IMR-90 (cell line): ENCODE measurements around the gene PAX3. TPM values are rescaled to one million over a fixed set of nuclear protein-coding genes. Genes with fewer than 3 reads are reported as not detected.

Source experiments
- ATAC-seq: fragments of 200-7000 bp; cut with Tn5 transposase; 2 replicates; pipeline ENCODE4 v1.9.1; 2020; ENCODE audit warnings: low read depth, mild to moderate bottlenecking, moderate library complexity
- BruUV-seq: library from RNA; stranded (reverse); fragments of 400-500 nt; replicated peaks from 2 replicates; lab custom pipeline; 2021; lab: Mats Ljungman, UMichigan
- CTCF ChIA-PET: fragments of 300-600 bp; formaldehyde crosslinking; extraction: SDS; loops from one replicate; lab custom pipeline; 2021; ENCODE audit warnings: antibody characterized with exemption; lab: Yijun Ruan, JAX
- POLR2A ChIA-PET: fragments of 300-600 bp; sonication (Branson Sonifier 250); formaldehyde crosslinking; loops from one replicate; lab custom pipeline; 2022; ENCODE audit warnings: antibody characterized with exemption; ENCODE audit not compliant: unreplicated experiment; lab: Charles Lee
- DNase-seq: peaks from one replicate; pipeline ENCODE4 v3.0.0; 2013
- H2AFZ ChIP-seq: replicated peaks from 2 replicates; pipeline ENCODE3; 2013; ENCODE audit warnings: low read length, mild to moderate bottlenecking; ENCODE audit not compliant: poor library complexity
- H2AK5ac ChIP-seq: 2 replicates; pipeline ENCODE4 v1.6.1; 2013; ENCODE audit warnings: low read depth, low read length, inconsistent platforms
- H2AK9ac ChIP-seq: replicated peaks from 2 replicates; pipeline ENCODE3; 2013; ENCODE audit warnings: mild to moderate bottlenecking, low read depth, low read length, moderate library complexity; ENCODE audit not compliant: poor library complexity
- H2BK120ac ChIP-seq: 2 replicates; pipeline ENCODE4 v1.6.1; 2013; ENCODE audit warnings: low read depth, low read length, inconsistent platforms
- H2BK15ac ChIP-seq: 3 replicates; pipeline ENCODE4 v1.6.1; 2013; ENCODE audit warnings: low read depth, low read length, inconsistent platforms
- H2BK20ac ChIP-seq: 2 replicates; pipeline ENCODE4 v1.6.1; 2013; ENCODE audit warnings: low read depth, mild to moderate bottlenecking, inconsistent platforms, low read length, moderate library complexity
- H2BK5ac ChIP-seq: 2 replicates; pipeline ENCODE4 v1.6.1; 2013; ENCODE audit warnings: mild to moderate bottlenecking, low read depth, low read length, inconsistent platforms; ENCODE audit not compliant: poor library complexity, severe bottlenecking
- H3K14ac ChIP-seq: replicated peaks from 2 replicates; pipeline ENCODE4 v1.6.1; 2013; ENCODE audit warnings: low read depth, low read length, inconsistent platforms
- H3K18ac ChIP-seq: 2 replicates; pipeline ENCODE4 v1.6.1; 2013; ENCODE audit warnings: low read depth, low read length, control low read depth
- H3K23ac ChIP-seq: 2 replicates; pipeline ENCODE4 v1.6.1; 2013; ENCODE audit warnings: low read depth, low read length, inconsistent platforms
- H3K27ac ChIP-seq: 2 replicates; pipeline ENCODE4 v1.5.1; 2013; ENCODE audit warnings: mild to moderate bottlenecking, control low read depth, low read length; ENCODE audit not compliant: insufficient read depth
- H3K27me3 ChIP-seq: 2 replicates; pipeline ENCODE4 v1.6.1; 2013; ENCODE audit warnings: low read length; ENCODE audit not compliant: control insufficient read depth, insufficient read depth
- H3K36me3 ChIP-seq: 2 replicates; pipeline ENCODE4 v1.6.1; 2013; ENCODE audit warnings: low read length, mixed read lengths; ENCODE audit not compliant: control insufficient read depth, insufficient read depth
- H3K4ac ChIP-seq: 2 replicates; pipeline ENCODE4 v1.6.1; 2013; ENCODE audit warnings: low read depth, low read length, inconsistent platforms
- H3K4me1 ChIP-seq: 2 replicates; pipeline ENCODE4 v1.6.1; 2013; ENCODE audit warnings: low read length, mixed read lengths; ENCODE audit not compliant: control insufficient read depth, insufficient read depth
- H3K4me2 ChIP-seq: 2 replicates; pipeline ENCODE4 v1.6.1; 2013; ENCODE audit warnings: low read depth, mild to moderate bottlenecking, control low read depth, low read length, moderate library complexity
- H3K4me3 ChIP-seq: 2 replicates; pipeline ENCODE4 v1.5.1; 2013; ENCODE audit warnings: low read depth, mild to moderate bottlenecking, control low read depth, low read length, moderate library complexity; ENCODE audit not compliant: insufficient read depth
- H3K56ac ChIP-seq: 2 replicates; pipeline ENCODE4 v1.6.1; 2013; ENCODE audit warnings: low read length, inconsistent platforms; ENCODE audit not compliant: insufficient read depth; ENCODE audit errors: extremely low read depth
- H3K79me1 ChIP-seq, 2 experiments: 2 replicates each; pipeline ENCODE4 v1.6.1; 2013; ENCODE audit warnings: low read length in 2 of 2, inconsistent platforms in 1 of 2, low read depth in 1 of 2
- H3K9ac ChIP-seq: 2 replicates; pipeline ENCODE4 v1.6.1; 2013; ENCODE audit warnings: low read depth, low read length, control low read depth
- H3K9me1 ChIP-seq: 2 replicates; pipeline ENCODE4 v1.6.1; 2013; ENCODE audit warnings: low read length, inconsistent platforms; ENCODE audit not compliant: insufficient read depth
- H3K9me3 ChIP-seq: 2 replicates; pipeline ENCODE4 v1.6.1; 2013; ENCODE audit warnings: low read length; ENCODE audit not compliant: control insufficient read depth, insufficient read depth
- H4K20me1 ChIP-seq: 2 replicates; pipeline ENCODE4 v1.6.1; 2013; ENCODE audit warnings: low read length, inconsistent platforms; ENCODE audit not compliant: insufficient read depth
- H4K5ac ChIP-seq: 2 replicates; pipeline ENCODE4 v1.6.1; 2013; ENCODE audit warnings: mild to moderate bottlenecking, low read depth, low read length, control low read depth
- H4K8ac ChIP-seq, 2 experiments: 2 replicates each; pipeline ENCODE4 v1.6.1; 2013; ENCODE audit warnings: low read depth in 2 of 2, low read length in 2 of 2, control low read depth in 1 of 2, inconsistent platforms in 1 of 2
- H4K91ac ChIP-seq: 2 replicates; pipeline ENCODE4 v1.6.1; 2013; ENCODE audit warnings: low read depth, low read length, inconsistent platforms; ENCODE audit not compliant: insufficient read depth
- BHLHE40 ChIP-seq: fragments of 150-350 bp; IDR thresholded peaks from 2 replicates; pipeline ENCODE4 v1.6.1; 2016; ENCODE audit warnings: mild to moderate bottlenecking, low read depth, low read length
- CHD1 ChIP-seq: IDR thresholded peaks from 2 replicates; pipeline ENCODE4 v1.6.1; 2012; ENCODE audit warnings: low read depth, low read length, improper control_type of control experiment
- FOS ChIP-seq: fragments of 150-350 bp; IDR thresholded peaks from 2 replicates; pipeline ENCODE4 v1.6.1; 2016; ENCODE audit warnings: low read depth, low read length
- MAFK ChIP-seq: IDR thresholded peaks from 2 replicates; pipeline ENCODE4 v1.6.1; 2012; ENCODE audit warnings: low read depth, low read length, improper control_type of control experiment
- MXI1 ChIP-seq: IDR thresholded peaks from 2 replicates; pipeline ENCODE4 v1.6.1; 2012; ENCODE audit warnings: low read depth, mild to moderate bottlenecking, low read length, moderate library complexity, borderline replicate concordance
- POLR2A ChIP-seq: IDR thresholded peaks from 2 replicates; pipeline ENCODE4 v1.6.1; 2012; ENCODE audit warnings: mild to moderate bottlenecking, low read depth, low read length
- RAD21 ChIP-seq: IDR thresholded peaks from 2 replicates; pipeline ENCODE4 v1.6.1; 2012; ENCODE audit warnings: low read length, improper control_type of control experiment
- SMC3 ChIP-seq: fragments of 150-350 bp; IDR thresholded peaks from 2 replicates; pipeline ENCODE4 v1.6.1; 2016; ENCODE audit warnings: low read depth, mild to moderate bottlenecking, antibody characterized with exemption, low read length, moderate library complexity
- USF2 ChIP-seq: fragments of 150-350 bp; IDR thresholded peaks from 2 replicates; pipeline ENCODE4 v1.6.1; 2017; ENCODE audit warnings: mild to moderate bottlenecking, antibody characterized with exemption, low read length, low read depth
- WGBS, 2 experiments: methylation state at CpG; one replicate each; pipeline versions ENCODE4 v1.1.5 to v1.1.7; 2013; ENCODE audit warnings: missing lambda C conversion rate in 2 of 2; ENCODE audit not compliant: insufficient read length in 1 of 2; ENCODE audit errors: extremely low coverage in 2 of 2; 5-methylcytosine and 5-hydroxymethylcytosine counted together
- dilution Hi-C: fragments of 300-500 bp; cut with HindIII; formaldehyde crosslinking; loops from one replicate; pipeline ENCODE4 v1.14.3; 2018; ENCODE audit warnings: low sequenced_read_pairs; ENCODE audit not compliant: unreplicated experiment
- in situ Hi-C: fragments of 300-500 bp; cut with MboI; formaldehyde crosslinking; loops from 3 replicates; pipeline ENCODE4 v1.14.3; 2019; ENCODE audit warnings: low sequenced_read_pairs, inconsistent platforms, mixed read lengths
- intact Hi-C: fragments of 100-400 bp; cut with micrococcal nuclease; formaldehyde crosslinking; loops from 2 replicates; pipeline ENCODE4 v1.10.0; 2022
- polyA plus RNA-seq, 3 experiments: library from polyadenylated mRNA; depleted of rRNA; stranded (reverse); fragments of >200 nt; gene quantifications; 2 replicates each; pipeline ENCODE4 v1.2.3, GENCODE V29; 2012; ENCODE audit warnings: low replicate concordance in 1 of 3
- total RNA-seq: library from RNA; depleted of rRNA; stranded (reverse); fragments of >200 nt; gene quantifications from 2 replicates; pipeline ENCODE4 v1.2.3, GENCODE V29; 2012
- TF ChIP-seq, protein P1 (sequence below): fragments of 150-350 bp; IDR thresholded peaks from 2 replicates; pipeline ENCODE4 v1.6.1; 2016; ENCODE audit warnings: low read depth, mild to moderate bottlenecking, low read length, moderate library complexity, borderline replicate concordance
- TF ChIP-seq, protein P2 (sequence below): conservative IDR thresholded peaks from 2 replicates; pipeline ENCODE4 v1.5.1; 2012; ENCODE audit warnings: mild to moderate bottlenecking, low read depth, low read length, improper control_type of control experiment

Gene PAX3
- total and polyA plus RNA-seq, 2 of the 4 experiments (the other 2 are of a cell fraction), result not detected

DNA sequence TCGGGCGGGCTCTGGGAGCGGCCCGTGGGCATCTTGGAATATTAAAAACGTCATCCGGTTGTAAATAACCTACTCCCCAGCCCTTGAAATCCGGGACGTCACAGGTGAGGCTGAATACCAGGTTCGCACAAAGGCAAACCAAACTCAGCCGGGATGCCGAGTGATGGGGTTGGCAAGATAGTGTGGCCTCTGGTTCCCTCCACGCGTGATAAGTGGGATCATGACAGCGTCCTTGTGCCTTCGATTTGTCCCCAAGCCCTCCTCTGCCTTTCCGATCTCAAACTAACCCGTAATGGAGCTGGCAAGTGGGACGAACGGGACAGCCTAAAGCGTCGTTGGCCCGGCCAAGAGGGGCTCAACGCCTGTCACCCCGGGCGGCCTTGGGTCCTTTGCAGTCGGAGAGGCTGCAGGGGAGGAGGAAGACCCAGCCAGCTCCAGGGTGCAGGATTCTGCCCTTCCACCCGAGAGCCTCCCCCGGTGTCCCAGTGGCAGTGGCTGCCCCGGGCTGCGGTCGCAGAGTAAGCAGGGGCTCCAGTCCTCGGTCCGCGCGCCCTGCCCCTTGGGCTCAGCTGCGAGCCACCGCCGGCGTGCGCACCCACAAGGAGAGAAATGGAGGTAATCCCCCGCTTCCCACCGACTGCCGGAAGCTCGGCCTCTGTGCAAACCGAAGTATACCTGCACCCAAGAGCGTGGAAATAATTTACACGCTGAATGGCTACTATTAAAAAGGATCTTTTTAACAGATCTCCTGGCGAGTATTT, 13.4 kb upstream of the PAX3 start:
- H2BK120ac ChIP-seq, result no peak overlapping the region
- intact Hi-C loops, result no loop called here
- WGBS, 2 experiments, result 3% methylated on average over 18 of the region's 48 CpGs; no CpG with 5 or more reads in 1 of the 2 experiments

More for the DNA sequence above, 13.4 kb upstream of the PAX3 start:
- Histone ChIP-seq H3K4me3 (no peak overlapping the region), H3K4ac (no peak overlapping the region), H3K36me3 (no peaks in the 10 kb centered on the region), H3K4me2 (no peak overlapping the region), H4K5ac (no peak overlapping the region), H3K27me3 (peaks cover 67% of the 10 kb centered on the region), H2AK5ac (no peak overlapping the region), H3K79me1 (no peaks in the 10 kb centered on the region), H3K27ac (no peak overlapping the region), H4K8ac (no peak overlapping the region), H4K20me1 (no peaks in the 10 kb centered on the region), H3K9me3 (peaks cover 12% of the 10 kb centered on the region; the same call in 1 of the 2 replicates), H3K18ac (no peak overlapping the region), H2BK15ac (no peak overlapping the region), H3K9me1 (no peaks in the 10 kb centered on the region), H3K9ac (no peak overlapping the region), H2AFZ (no peak overlapping the region), H2AK9ac (no peak overlapping the region), H2BK20ac (no peak overlapping the region), H3K14ac (no peak overlapping the region), H3K23ac (no peak overlapping the region), H4K91ac (no peak overlapping the region), H2BK5ac (no peak overlapping the region), H3K56ac (no peak overlapping the region), H3K4me1 (no peaks in the 10 kb centered on the region)
- CTCF ChIA-PET, result no interaction called here
- POLR2A ChIA-PET, result no interaction called here
- ATAC-seq, result no peak
- dilution Hi-C loops (no loop called here), in situ Hi-C loops (no loop called here)
- DNase-seq, result no peak
- no TSS peak for BruUV-seq
- TF ChIP-seq FOS (no peak), SMC3 (no peak), USF2 (no peak), MAFK (no peak), MXI1 (no peak), BHLHE40 (no peak), POLR2A (no peak), CHD1 (no peak), RAD21 (no peak)
- TF ChIP-seq, protein P1, sequence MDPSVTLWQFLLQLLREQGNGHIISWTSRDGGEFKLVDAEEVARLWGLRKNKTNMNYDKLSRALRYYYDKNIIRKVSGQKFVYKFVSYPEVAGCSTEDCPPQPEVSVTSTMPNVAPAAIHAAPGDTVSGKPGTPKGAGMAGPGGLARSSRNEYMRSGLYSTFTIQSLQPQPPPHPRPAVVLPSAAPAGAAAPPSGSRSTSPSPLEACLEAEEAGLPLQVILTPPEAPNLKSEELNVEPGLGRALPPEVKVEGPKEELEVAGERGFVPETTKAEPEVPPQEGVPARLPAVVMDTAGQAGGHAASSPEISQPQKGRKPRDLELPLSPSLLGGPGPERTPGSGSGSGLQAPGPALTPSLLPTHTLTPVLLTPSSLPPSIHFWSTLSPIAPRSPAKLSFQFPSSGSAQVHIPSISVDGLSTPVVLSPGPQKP, result no peak
- TF ChIP-seq, protein P2, sequence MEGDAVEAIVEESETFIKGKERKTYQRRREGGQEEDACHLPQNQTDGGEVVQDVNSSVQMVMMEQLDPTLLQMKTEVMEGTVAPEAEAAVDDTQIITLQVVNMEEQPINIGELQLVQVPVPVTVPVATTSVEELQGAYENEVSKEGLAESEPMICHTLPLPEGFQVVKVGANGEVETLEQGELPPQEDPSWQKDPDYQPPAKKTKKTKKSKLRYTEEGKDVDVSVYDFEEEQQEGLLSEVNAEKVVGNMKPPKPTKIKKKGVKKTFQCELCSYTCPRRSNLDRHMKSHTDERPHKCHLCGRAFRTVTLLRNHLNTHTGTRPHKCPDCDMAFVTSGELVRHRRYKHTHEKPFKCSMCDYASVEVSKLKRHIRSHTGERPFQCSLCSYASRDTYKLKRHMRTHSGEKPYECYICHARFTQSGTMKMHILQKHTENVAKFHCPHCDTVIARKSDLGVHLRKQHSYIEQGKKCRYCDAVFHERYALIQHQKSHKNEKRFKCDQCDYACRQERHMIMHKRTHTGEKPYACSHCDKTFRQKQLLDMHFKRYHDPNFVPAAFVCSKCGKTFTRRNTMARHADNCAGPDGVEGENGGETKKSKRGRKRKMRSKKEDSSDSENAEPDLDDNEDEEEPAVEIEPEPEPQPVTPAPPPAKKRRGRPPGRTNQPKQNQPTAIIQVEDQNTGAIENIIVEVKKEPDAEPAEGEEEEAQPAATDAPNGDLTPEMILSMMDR, result no peak
